NT2/D1 (cell line): ENCODE data around the gene NKX2-1.

Experiments
- SUZ12 ChIP-seq: IDR thresholded peaks from 2 replicates; pipeline ENCODE4 v1.6.1; 2011; ENCODE audit not compliant: insufficient read length, insufficient read depth; ENCODE audit errors: extremely low read depth
- YY1 ChIP-seq: IDR thresholded peaks from 2 replicates; pipeline ENCODE4 v1.6.1; 2011; ENCODE audit not compliant: insufficient read length, insufficient read depth
- ZNF274 ChIP-seq: IDR thresholded peaks from 2 replicates; pipeline ENCODE4 v1.6.1; 2011; ENCODE audit warnings: mild to moderate bottlenecking, low read depth, low read length

- TF ChIP-seq YY1: no peak
- TF ChIP-seq ZNF274: no peak
- no peak for TF ChIP-seq SUZ12
Observed at GRCh38 chr14:36515105-36515593, 4.9 kb downstream of the NKX2-1 start.
